ENCODE results near the gene FTO. TPM values are rescaled to one million over a fixed set of nuclear protein-coding genes. Genes with fewer than 3 reads are reported as not detected.

FTO gene
- total and polyA plus RNA-seq, 2 of the 13 experiments (the other 11 are each of a cell fraction or from before 2014, with no cell fraction given): 41.6 to 55.8 TPM

DNA sequence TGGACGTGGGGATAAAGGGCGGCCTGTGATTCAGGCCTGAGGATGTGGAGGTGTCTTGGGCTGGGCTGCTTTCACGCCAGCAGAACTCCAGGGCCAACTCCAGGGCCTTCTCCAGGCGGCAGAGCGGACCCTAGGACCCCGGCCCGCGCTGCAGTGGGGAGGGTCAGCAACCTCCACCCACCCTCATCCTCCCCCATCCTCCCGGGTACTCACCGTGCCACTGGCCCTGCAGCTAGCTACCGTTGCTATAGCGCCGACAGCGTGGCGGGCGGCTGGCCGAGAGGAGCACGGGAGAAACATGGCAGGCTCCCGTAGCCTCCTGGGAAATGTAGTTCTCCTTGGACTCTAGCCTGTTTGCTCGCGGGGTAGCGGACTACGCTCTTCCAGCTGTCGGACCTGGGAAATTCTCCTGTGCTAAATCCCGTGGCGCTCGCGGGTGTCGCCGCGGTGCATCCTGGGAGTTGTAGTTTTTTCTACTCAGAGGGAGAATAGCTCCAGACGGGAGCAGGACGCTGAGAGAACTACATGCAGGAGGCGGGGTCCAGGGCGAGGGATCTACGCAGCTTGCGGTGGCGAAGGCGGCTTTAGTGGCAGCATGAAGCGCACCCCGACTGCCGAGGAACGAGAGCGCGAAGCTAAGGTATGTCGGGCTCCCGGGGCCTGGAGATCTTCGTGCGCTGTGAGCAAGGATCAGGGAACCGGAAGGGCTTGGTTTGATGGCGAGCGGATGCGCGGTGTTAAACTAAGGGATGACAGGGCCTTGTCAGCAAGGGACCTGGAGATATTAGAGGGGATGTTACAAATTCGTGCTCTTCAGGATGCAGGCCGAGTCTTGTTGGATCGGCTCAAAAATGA, at the start of gene FTO, which contains the start of gene RPGRIP1L (continued):
- TF ChIP-seq, protein P1, sequence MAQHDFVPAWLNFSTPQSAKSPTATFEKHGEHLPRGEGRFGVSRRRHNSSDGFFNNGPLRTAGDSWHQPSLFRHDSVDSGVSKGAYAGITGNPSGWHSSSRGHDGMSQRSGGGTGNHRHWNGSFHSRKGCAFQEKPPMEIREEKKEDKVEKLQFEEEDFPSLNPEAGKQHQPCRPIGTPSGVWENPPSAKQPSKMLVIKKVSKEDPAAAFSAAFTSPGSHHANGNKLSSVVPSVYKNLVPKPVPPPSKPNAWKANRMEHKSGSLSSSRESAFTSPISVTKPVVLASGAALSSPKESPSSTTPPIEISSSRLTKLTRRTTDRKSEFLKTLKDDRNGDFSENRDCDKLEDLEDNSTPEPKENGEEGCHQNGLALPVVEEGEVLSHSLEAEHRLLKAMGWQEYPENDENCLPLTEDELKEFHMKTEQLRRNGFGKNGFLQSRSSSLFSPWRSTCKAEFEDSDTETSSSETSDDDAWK (CRISPR knock-in tag; IDR thresholded peaks at IDR 0.05): no peak
- TF ChIP-seq SNAI1 (CRISPR knock-in tag; IDR thresholded peaks at IDR 0.05; ENCODE audit: borderline replicate concordance) (no peak), ZNF367 (CRISPR knock-in tag; IDR thresholded peaks at IDR 0.05; ENCODE audit: borderline replicate concordance) (0 out of 2 replicates have a peak, but pooled peaks have one; percentile 47), FOXA3 (CRISPR knock-in tag; IDR thresholded peaks at IDR 0.05) (peak; percentile 75), POLR2A (IDR thresholded peaks at IDR 0.05; ENCODE audit: insufficient read depth in 1 of 2, low read depth in 2 of 2, low read length in 2 of 2) (peak; percentile 32 to 60; a peak in 2 of 4 replicates), TBL1XR1 (IDR thresholded peaks at IDR 0.05; ENCODE audit: borderline replicate concordance, low read length, partially characterized antibody) (peak; percentile 85), ZNF616 (CRISPR knock-in tag; IDR thresholded peaks at IDR 0.05; ENCODE audit: low read depth) (0 out of 2 replicates have a peak, but pooled peaks have one; percentile 27), NR2C2 (CRISPR knock-in tag; IDR thresholded peaks at IDR 0.05; ENCODE audit: borderline replicate concordance) (peak; percentile 94), ZKSCAN8 (CRISPR knock-in tag; IDR thresholded peaks at IDR 0.05; ENCODE audit: borderline replicate concordance) (peak; percentile 46; the same call in 1 of the 2 replicates), ARHGAP35 (CRISPR knock-in tag; IDR thresholded peaks at IDR 0.05; ENCODE audit: borderline replicate concordance) (peak; percentile 50; the same call in 1 of the 2 replicates), ZNF660 (CRISPR knock-in tag; IDR thresholded peaks at IDR 0.05; ENCODE audit: borderline replicate concordance, low read depth) (no peak), ZNF33A (CRISPR knock-in tag; IDR thresholded peaks at IDR 0.05; ENCODE audit: borderline replicate concordance) (0 out of 2 replicates have a peak, but pooled peaks have one; percentile 66), SRF (IDR thresholded peaks at IDR 0.05; ENCODE audit: low read depth, low read length) (no peak), SPEN (CRISPR knock-in tag; IDR thresholded peaks at IDR 0.05; ENCODE audit: low read depth) (peak; percentile 87), TBP (CRISPR knock-in tag; IDR thresholded peaks at IDR 0.05) (peak; percentile 76; the same call in 1 of the 2 replicates), FOXP1 (IDR thresholded peaks at IDR 0.05) (no peak), FOXP1 (CRISPR knock-in tag; IDR thresholded peaks at IDR 0.05) (0 out of 2 replicates have a peak, but pooled peaks have one; percentile 12)
- TF ChIP-seq, protein P2, sequence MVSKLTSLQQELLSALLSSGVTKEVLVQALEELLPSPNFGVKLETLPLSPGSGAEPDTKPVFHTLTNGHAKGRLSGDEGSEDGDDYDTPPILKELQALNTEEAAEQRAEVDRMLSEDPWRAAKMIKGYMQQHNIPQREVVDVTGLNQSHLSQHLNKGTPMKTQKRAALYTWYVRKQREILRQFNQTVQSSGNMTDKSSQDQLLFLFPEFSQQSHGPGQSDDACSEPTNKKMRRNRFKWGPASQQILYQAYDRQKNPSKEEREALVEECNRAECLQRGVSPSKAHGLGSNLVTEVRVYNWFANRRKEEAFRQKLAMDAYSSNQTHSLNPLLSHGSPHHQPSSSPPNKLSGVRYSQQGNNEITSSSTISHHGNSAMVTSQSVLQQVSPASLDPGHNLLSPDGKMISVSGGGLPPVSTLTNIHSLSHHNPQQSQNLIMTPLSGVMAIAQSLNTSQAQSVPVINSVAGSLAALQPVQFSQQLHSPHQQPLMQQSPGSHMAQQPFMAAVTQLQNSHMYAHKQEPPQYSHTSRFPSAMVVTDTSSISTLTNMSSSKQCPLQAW (CRISPR knock-in tag; IDR thresholded peaks at IDR 0.05): peak; percentile 94
- TF ChIP-seq, protein P3, sequence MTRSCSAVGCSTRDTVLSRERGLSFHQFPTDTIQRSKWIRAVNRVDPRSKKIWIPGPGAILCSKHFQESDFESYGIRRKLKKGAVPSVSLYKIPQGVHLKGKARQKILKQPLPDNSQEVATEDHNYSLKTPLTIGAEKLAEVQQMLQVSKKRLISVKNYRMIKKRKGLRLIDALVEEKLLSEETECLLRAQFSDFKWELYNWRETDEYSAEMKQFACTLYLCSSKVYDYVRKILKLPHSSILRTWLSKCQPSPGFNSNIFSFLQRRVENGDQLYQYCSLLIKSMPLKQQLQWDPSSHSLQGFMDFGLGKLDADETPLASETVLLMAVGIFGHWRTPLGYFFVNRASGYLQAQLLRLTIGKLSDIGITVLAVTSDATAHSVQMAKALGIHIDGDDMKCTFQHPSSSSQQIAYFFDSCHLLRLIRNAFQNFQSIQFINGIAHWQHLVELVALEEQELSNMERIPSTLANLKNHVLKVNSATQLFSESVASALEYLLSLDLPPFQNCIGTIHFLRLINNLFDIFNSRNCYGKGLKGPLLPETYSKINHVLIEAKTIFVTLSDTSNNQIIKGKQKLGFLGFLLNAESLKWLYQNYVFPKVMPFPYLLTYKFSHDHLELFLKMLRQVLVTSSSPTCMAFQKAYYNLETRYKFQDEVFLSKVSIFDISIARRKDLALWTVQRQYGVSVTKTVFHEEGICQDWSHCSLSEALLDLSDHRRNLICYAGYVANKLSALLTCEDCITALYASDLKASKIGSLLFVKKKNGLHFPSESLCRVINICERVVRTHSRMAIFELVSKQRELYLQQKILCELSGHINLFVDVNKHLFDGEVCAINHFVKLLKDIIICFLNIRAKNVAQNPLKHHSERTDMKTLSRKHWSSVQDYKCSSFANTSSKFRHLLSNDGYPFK (CRISPR knock-in tag; IDR thresholded peaks at IDR 0.05; ENCODE audit: borderline replicate concordance): peak; percentile 88; the same call in 1 of the 2 replicates
- TF ChIP-seq, protein P4, sequence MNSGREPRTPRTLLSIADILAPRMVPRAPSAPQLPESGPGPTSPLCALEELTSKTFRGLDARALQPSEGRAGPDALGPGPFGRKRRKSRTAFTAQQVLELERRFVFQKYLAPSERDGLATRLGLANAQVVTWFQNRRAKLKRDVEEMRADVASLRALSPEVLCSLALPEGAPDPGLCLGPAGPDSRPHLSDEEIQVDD (CRISPR knock-in tag; IDR thresholded peaks at IDR 0.05; ENCODE audit: borderline replicate concordance): no peak; the same call in 1 of the 2 replicates
